ENCODE measurements around the gene ADGRG6. TPM values are rescaled to one million over a fixed set of nuclear protein-coding genes. Genes with fewer than 3 reads are reported as not detected.
"Not testable (repeated sequence)": the region's sequence is repeated elsewhere in the genome, so short reads cannot be mapped to it uniquely, and the experiment has no call there.

ADGRG6 gene
- polyA plus RNA-seq, 3 donors from 2014 or later, result 0.47 TPM; not detected in 2

DNA sequence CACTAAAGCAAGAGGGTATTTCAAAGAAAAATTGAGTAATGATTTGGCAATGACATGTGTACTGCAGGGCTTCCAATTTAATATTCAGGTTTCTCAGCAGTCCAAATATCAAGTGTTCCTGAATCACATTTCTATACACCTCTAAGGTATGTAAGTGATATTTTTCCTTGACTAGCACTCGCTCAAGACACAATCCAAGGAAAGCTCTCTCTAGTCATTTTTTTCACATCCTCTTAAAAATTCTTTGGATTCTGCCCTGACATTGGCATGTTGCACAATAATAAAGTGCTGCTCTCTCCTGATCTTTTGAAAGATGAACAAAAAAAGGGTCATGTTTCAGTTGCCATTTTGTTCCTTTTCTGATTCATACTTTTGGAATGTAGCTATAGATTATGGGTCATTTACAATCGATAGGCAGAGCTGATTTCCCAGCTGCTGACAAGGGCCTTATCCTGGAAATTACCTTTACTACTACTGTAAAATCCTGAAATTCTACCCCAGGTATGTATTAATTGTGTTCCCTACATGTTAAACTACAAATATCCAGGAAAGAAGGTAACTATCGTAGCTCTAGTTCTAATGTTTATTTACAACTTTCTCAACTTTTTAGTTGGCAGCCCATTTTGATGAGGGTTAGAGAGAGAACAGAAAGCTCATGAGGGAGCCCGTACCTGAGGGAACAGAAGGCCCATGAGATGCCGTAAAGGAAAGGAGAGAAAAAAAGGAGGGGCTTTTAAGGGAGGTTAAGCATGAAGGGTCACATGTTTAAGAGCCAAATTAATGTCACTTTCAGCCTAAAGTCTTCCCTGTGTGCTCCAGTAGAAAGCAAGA lies 22.2 kb upstream of the ADGRG6 start:
- Mint-ChIP-seq H3K27ac (no peak overlapping the region), H3K9me3 (peaks cover 0 to 3% (median 0%) of the 10 kb centered on the region in 6 donors), H3K27me3 (ENCODE audit: low read depth in 3 of 3) (peaks cover 0 to 5% (median 3%) of the 10 kb centered on the region in 3 donors), H3K36me3 (no peaks in the 10 kb centered on the region), H3K4me3 (no peak overlapping the region), H3K4me1 (no peaks in the 10 kb centered on the region)
- no peak for DNase-seq

DNA sequence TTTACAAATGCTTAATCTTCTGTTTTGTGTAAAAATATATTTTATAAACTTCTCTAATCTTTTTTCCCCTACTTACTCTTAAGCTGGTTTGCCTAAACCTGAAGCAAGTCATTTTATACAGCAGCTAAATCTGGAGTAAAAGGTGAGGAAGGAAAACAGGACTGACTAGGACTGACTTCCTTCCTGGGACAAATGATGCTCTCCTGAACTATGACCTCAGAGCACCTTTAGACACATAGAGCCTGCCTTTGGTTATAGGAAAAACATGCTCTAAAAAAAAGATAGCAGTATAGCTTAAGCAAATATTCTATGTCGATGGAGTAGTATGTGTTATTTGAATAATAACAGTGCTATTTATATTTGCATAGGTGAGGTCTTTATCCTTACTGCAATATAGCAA lies 21.5 kb upstream of the ADGRG6 start:
- H3K27me3 Mint-ChIP-seq (ENCODE audit: low read depth in 3 of 3), result peaks cover 0 to 5% (median 4%) of the 10 kb centered on the region in 3 donors
- peaks cover 0 to 3% (median 0%) of the 10 kb centered on the region in 6 donors for H3K9me3 Mint-ChIP-seq
- H3K4me1 Mint-ChIP-seq, result no peaks in the 10 kb centered on the region
- no peaks in the 10 kb centered on the region for H3K36me3 Mint-ChIP-seq
- no peak overlapping the region for H3K4me3 Mint-ChIP-seq
- H3K27ac Mint-ChIP-seq, result no peak overlapping the region
- no peak for DNase-seq

DNA sequence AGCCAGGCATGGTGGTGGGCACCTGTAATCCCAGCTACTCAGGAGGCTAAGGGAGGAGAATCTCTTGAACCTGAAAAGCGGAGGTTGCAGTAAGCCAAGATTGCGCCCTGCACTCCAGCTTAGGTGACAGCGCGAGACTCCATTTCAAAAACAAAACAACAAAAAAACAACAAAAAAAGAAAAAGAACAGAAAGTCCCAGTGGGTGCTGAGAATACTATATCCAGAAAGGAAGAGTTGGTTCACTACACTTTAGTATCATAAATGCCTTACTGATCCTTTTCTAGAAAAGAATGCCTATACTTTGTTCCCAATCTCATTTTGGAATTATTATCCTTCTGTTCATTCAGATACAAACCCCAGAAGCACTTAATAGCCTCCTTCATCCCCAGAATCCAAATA lies 20.9 kb upstream of the ADGRG6 start:
- Mint-ChIP-seq H3K4me3 (no peak overlapping the region), H3K36me3 (no peaks in the 10 kb centered on the region), H3K4me1 (no peaks in the 10 kb centered on the region), H3K27ac (no peak overlapping the region), H3K9me3 (peaks cover 0 to 3% (median 0%) of the 10 kb centered on the region in 6 donors), H3K27me3 (ENCODE audit: low read depth in 3 of 3) (peaks cover 0 to 9% (median 5%) of the 10 kb centered on the region in 3 donors)
- DNase-seq, result no peak

DNA sequence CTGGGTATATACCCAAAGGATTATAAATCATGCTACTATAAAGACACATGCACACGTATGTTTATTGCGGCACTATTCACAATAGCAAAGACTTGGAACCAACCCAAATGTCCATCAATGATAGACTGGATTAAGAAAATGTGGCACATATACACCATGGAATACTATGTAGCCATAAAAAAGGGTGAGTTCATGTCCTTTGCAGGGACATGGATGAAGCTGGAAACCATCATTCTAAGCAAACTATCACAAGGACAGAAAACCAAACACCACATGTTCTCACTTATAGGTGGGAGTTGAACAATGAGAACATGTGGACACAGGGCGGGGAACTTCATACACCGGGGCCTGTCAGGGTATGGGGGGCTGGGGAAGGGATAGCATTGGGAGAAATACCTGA lies 18.7 kb upstream of the ADGRG6 start:
- DNase-seq; H3K4me3 Mint-ChIP-seq; H3K27me3 Mint-ChIP-seq (ENCODE audit: low read depth in 3 of 3); H3K27ac Mint-ChIP-seq; H3K4me1 Mint-ChIP-seq; H3K9me3 Mint-ChIP-seq; H3K36me3 Mint-ChIP-seq: not testable (repeated sequence)

DNA sequence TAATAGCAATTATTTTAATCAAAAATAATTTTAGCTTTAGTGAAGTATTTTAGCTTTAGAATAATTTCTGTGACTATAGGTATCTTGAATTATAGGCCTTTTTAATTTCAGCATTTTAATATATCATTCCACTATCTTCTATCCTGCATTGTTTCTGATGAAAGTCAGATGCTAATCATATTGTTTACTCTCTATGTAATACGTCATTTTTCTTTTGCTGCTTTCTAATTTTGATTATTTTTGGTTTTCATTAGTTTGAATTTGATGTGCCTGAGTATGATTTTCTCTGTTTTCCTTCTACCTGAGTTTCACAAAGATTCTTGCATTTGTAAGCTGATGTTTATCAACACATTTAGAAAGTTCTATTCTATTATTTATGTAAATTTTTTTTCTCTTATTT lies 17.4 kb upstream of the ADGRG6 start:
- H3K4me3 Mint-ChIP-seq, result no peak overlapping the region
- H3K9me3 Mint-ChIP-seq, result peaks cover 0 to 3% (median 0%) of the 10 kb centered on the region in 6 donors
- H3K4me1 Mint-ChIP-seq, result no peaks in the 10 kb centered on the region
- no peak overlapping the region for H3K27ac Mint-ChIP-seq
- H3K27me3 Mint-ChIP-seq (ENCODE audit: low read depth in 3 of 3), result peaks cover 0 to 9% (median 5%) of the 10 kb centered on the region in 3 donors
- DNase-seq, result no peak
- no peaks in the 10 kb centered on the region for H3K36me3 Mint-ChIP-seq

DNA sequence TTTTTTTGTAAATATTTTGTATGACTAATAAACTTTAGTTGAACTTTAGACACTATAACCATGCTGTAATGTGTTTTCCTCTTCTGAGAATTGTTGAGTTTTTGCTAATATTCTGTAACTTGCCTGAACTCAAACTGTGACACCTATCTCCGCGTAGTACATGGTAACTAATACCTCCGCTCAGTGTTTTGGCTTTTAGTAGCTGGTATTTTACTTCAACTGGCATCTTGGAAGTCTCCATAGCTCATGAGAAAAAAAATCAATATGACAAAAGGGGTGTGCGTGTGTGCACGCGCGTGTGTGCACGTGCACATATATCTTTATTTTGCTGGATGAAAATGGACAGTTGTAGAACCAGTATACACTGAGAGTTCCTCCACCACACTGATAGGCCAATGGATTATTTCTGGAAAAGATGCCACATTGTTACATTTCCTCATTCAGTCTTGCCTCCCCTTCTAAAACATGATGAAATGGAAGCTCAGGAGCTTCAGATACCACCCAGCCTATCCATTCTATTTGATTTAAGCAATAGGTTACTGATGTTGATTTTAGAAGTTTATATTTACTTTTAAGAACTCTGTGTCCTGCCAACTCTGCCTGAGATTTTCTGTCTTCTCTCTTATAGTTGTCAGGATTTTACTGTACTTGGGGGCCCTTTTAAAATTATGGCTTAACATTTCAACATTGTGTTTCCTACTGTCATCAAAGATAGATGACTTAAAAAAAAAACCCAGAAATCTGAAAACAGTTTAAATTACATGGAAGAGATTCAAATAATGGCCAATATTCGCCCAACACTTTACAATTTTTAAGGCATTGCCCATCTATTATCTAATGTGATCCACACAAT lies 16.3 kb upstream of the ADGRG6 start:
- Mint-ChIP-seq H3K27me3 (ENCODE audit: low read depth in 3 of 3) (peaks cover 0 to 9% (median 5%) of the 10 kb centered on the region in 3 donors), H3K36me3 (no peaks in the 10 kb centered on the region), H3K4me3 (no peak overlapping the region), H3K27ac (no peak overlapping the region), H3K9me3 (peaks cover 0 to 3% (median 0%) of the 10 kb centered on the region in 6 donors), H3K4me1 (no peaks in the 10 kb centered on the region)
- no peak for DNase-seq

DNA sequence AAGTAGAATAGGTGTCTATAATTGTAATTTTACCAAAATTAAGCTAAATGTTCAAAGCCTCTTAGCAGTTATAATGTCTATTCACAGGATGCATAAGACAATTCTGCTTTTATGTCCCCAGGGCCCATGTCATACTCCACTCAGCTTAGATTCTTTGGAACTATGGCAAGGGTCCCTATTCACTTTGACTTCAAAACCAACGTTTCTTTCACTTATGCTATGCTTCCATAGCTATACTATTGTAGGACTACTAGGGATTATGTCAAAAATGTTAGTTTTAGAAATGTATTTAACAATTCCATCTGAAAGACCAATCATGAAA lies 15.8 kb upstream of the ADGRG6 start:
- no peak for DNase-seq
- Mint-ChIP-seq H3K4me1 (no peaks in the 10 kb centered on the region), H3K27me3 (ENCODE audit: low read depth in 3 of 3) (peaks cover 0 to 9% (median 5%) of the 10 kb centered on the region in 3 donors), H3K27ac (no peak overlapping the region), H3K36me3 (no peaks in the 10 kb centered on the region), H3K4me3 (no peak overlapping the region), H3K9me3 (peaks cover 0 to 3% (median 0%) of the 10 kb centered on the region in 6 donors)

DNA sequence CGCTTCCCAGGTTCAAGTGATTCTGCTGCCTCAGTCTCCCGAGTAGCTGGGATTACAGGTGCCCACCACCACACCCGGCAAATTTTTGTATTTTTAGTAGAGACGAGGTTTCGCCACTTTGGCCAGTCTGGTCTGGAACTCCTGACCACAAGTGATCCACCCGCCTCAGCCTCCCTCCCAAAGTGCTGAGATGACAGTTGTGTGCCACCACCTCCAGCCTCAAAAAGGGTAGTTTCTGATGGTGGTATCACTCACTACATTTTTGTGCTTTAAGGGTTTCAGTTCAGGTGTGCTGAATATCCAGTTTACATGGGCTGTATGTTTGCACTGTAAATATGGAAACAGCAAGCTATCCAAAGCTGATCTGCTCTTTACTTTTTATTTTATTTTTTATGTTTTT lies 12.1 kb upstream of the ADGRG6 start:
- no peaks in the 10 kb centered on the region for H3K9me3 Mint-ChIP-seq

DNA sequence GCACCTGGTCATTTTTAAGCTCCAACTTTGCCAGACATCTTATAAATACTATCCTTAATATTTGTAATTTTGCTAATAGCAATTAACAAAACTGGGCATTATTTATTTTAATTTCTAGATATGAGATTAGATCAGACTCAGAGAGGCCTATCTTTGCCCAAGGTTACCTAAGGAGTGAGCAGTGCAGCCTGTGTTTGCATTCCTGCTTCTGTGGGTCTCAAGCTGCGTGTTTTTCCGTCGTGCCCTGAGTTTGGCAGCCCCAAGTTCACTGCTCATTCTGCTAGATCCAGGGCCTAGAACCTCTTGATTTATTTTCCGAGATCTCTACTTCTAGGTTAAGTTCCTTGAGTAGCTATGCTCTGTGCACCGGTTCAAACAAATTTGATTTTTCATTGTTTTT lies 11.0 kb upstream of the ADGRG6 start:
- Mint-ChIP-seq H3K36me3 (no peaks in the 10 kb centered on the region), H3K9me3 (no peaks in the 10 kb centered on the region), H3K4me3 (no peak overlapping the region), H3K4me1 (no peaks in the 10 kb centered on the region), H3K27ac (no peak overlapping the region), H3K27me3 (ENCODE audit: low read depth in 3 of 3) (peaks cover 0 to 6% (median 0%) of the 10 kb centered on the region in 3 donors)
- DNase-seq, result no peak

More for the DNA sequence above, 12.1 kb upstream of the ADGRG6 start:
- Mint-ChIP-seq H3K4me1 (no peaks in the 10 kb centered on the region), H3K36me3 (no peaks in the 10 kb centered on the region), H3K4me3 (no peak overlapping the region), H3K27me3 (ENCODE audit: low read depth in 3 of 3) (peaks cover 0 to 6% (median 4%) of the 10 kb centered on the region in 3 donors), H3K27ac (no peak overlapping the region)
- no peak for DNase-seq

DNA sequence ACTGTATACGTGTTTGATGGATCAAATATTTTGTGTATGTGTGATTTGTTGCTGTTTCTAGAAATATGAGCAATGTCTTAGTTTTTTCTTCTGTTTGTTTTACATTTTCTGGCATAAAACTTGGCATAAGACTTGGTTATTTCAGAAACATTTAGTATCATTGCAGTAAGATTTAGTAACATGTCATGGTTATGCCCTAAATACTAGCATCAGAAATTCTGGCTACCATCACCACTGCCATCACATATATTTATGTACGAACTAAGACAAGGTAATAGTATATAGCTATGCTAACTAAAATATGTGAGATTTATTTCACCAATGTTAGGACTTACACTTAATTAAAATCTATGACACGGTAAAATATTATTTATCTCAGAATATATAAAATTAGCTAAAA lies 10.3 kb upstream of the ADGRG6 start:
- Mint-ChIP-seq H3K4me3 (no peak overlapping the region), H3K4me1 (no peaks in the 10 kb centered on the region), H3K36me3 (no peaks in the 10 kb centered on the region), H3K9me3 (no peaks in the 10 kb centered on the region), H3K27me3 (ENCODE audit: low read depth in 3 of 3) (peaks cover 0 to 6% (median 0%) of the 10 kb centered on the region in 3 donors), H3K27ac (no peak overlapping the region)
- no peak for DNase-seq

DNA sequence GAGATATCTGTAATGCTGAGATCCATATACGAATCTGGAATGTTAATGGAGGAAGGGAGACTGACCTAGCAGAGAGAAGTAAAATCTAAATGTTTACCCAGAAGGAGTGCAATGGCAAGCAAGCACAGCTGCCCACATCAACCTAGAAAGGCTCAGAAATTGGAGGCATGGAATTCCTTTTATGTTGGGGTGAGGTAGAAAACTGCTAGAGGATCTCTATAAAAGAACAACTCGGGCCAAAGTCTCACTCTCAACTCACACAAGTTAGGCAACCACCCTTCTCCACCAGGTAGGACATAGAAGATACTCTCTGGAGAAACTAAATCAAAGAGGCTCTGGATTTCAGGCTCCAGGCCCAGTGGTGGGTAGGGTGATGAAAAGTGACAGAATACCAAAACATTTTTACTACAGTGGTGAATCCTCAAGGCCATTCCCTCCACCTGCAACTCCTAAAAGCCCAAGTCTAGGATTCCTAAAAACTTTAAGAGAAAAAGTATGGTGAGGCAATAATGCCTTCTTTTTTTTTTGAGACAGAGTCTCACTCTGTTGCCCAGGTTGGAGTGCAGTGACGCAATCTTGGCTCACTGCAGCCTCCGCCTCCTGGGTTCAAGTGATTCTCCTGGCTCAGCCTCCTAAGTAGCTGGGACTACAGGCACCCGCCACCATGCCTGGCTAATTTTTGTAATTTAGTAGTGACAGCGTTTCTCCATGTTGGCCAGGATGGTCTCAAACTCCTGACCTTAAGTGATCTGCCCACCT lies 9.5 kb upstream of the ADGRG6 start:
- no peaks in the 10 kb centered on the region for H3K36me3 Mint-ChIP-seq
- no peak overlapping the region for H3K4me3 Mint-ChIP-seq
- H3K27me3 Mint-ChIP-seq (ENCODE audit: low read depth in 3 of 3), result peaks cover 0 to 6% (median 0%) of the 10 kb centered on the region in 3 donors
- H3K27ac Mint-ChIP-seq, result no peak overlapping the region
- DNase-seq, result no peak
- H3K9me3 Mint-ChIP-seq, result no peaks in the 10 kb centered on the region
- no peaks in the 10 kb centered on the region for H3K4me1 Mint-ChIP-seq

DNA sequence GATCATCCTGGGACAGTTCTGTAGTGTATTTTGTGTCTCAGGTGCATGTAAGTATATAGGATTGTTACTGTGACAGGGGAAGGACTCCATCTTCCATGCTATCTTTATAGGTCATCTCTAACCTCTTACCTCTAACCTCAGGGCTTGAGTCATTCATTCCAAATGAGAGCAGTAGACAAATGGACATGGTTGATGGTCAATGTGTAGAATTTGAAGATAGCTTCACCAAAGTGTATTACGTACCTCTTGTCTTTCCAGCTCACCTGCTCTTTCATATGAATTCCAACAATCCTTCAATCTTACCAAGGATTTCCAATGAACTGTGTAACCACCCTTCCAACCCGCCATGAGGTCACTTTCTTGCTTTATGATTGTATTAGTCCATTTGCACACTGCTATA lies 8.7 kb upstream of the ADGRG6 start:
- Mint-ChIP-seq H3K27ac (no peak overlapping the region), H3K36me3 (no peaks in the 10 kb centered on the region), H3K4me1 (no peaks in the 10 kb centered on the region), H3K9me3 (no peaks in the 10 kb centered on the region), H3K4me3 (no peak overlapping the region), H3K27me3 (ENCODE audit: low read depth in 3 of 3) (peaks cover 0 to 6% (median 0%) of the 10 kb centered on the region in 3 donors)
- no peak for DNase-seq

DNA sequence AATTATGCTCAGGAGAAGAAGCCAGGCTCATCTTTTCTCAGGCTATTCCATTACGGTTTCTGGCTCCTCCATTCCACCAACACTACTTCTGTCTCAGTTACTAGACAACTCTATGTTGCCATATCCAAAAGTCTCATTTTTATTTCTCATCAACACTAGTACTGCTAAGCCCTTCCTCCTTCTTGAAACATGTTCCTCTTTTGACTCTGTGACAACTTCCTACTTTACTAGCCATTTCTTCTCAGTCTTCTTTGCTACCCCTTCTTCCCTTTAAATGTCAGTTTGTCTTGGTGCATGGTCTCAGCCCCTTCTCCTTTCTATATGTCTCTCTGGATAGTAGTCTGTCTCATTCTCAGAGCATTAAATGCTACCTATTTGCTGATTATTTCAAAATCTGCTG lies 7.1 kb upstream of the ADGRG6 start:
- no peak for DNase-seq
- Mint-ChIP-seq H3K27ac (no peak overlapping the region), H3K4me1 (no peaks in the 10 kb centered on the region), H3K9me3 (no peaks in the 10 kb centered on the region), H3K27me3 (ENCODE audit: low read depth in 3 of 3) (peaks cover 0 to 6% (median 0%) of the 10 kb centered on the region in 3 donors), H3K36me3 (no peaks in the 10 kb centered on the region), H3K4me3 (no peak overlapping the region)
